AG04449 (cell line): Measurements from ENCODE around the gene LAMA2.

Experiments used
- CTCF ChIA-PET: fragments of 350-600 bp; formaldehyde crosslinking; extraction: SDS; loops from one replicate; lab custom pipeline; 2021; ENCODE audit warnings: antibody characterized with exemption; lab: Yijun Ruan, JAX
- POLR2A ChIA-PET: fragments of 400-600, 350-600 bp; formaldehyde crosslinking; extraction: SDS; loops from one replicate; lab custom pipeline; 2020; ENCODE audit warnings: antibody characterized with exemption, inconsistent platforms; lab: Yijun Ruan, JAX
- DNase-seq: peaks from one replicate; pipeline ENCODE4 v3.0.0-alpha.2; 2010; ENCODE audit warnings: low read depth, low spot score
- H3K4me3 ChIP-seq: 2 replicates; pipeline ENCODE4 v1.5.1; 2011; ENCODE audit warnings: low read depth, mild to moderate bottlenecking, control low read depth, low read length
- CTCF ChIP-seq: IDR thresholded peaks from one replicate; pipeline ENCODE4 v1.5.1; 2011; ENCODE audit warnings: mild to moderate bottlenecking, moderate library complexity, low read length, control low read depth, inconsistent platforms; ENCODE audit not compliant: insufficient read depth; ENCODE audit errors: missing control alignments

The LAMA2 gene

GRCh38 chr6:129446272-129447197, 563.6 kb downstream of the LAMA2 start:
- no peak overlapping the region for H3K4me3 ChIP-seq
- DNase-seq: no peak
- ChIA-PET POLR2A (no interaction called here), CTCF (interaction anchor here (0.9 kb wide), 1 partner anchor 16 kb away, joined by 3 read pairs; no protein-coding TSS in a partner anchor)
- TF ChIP-seq CTCF: no peak

GRCh38 chr6:129447198-129447565, 564.2 kb downstream of the LAMA2 start:
- DNase-seq: no peak
- ChIA-PET POLR2A (no interaction called here), CTCF (no interaction called here)
- no peak for TF ChIP-seq CTCF
- no peak overlapping the region for H3K4me3 ChIP-seq

- DNase-seq: no peak
- ChIA-PET POLR2A (no interaction called here), CTCF (no interaction called here)
- no peak overlapping the region for H3K4me3 ChIP-seq
- no peak for TF ChIP-seq CTCF
Observed at GRCh38 chr6:129448965-129449364, 566.0 kb downstream of the LAMA2 start.

- ChIA-PET CTCF (no interaction called here), POLR2A (no interaction called here)
- DNase-seq: no peak
- no peak overlapping the region for H3K4me3 ChIP-seq
- no peak for TF ChIP-seq CTCF
Observed at GRCh38 chr6:129451187-129451586, 568.2 kb downstream of the LAMA2 start.

GRCh38 chr6:129453073-129453472, 570.1 kb downstream of the LAMA2 start:
- no peak for TF ChIP-seq CTCF
- DNase-seq: no peak
- H3K4me3 ChIP-seq: no peak overlapping the region
- ChIA-PET CTCF (no interaction called here), POLR2A (no interaction called here)

GRCh38 chr6:129454488-129454887, 571.5 kb downstream of the LAMA2 start:
- no peak for DNase-seq
- CTCF ChIA-PET: interaction anchor here (1.0 kb wide), 1 partner anchor 44 kb away, joined by 3 read pairs; no protein-coding TSS in a partner anchor

More at GRCh38 chr6:129454488-129454887, 571.5 kb downstream of the LAMA2 start:
- TF ChIP-seq CTCF: no peak
- POLR2A ChIA-PET: no interaction called here
- H3K4me3 ChIP-seq: no peak overlapping the region
